GM04504 (cell line): ENCODE data around the gene SERPINA5.
"Not testable (repeated sequence)": the region's sequence is repeated elsewhere in the genome, so short reads cannot be mapped to it uniquely, and the experiment has no call there.

ENCODE experiments used
- DNase-seq: peaks from one replicate; pipeline ENCODE4 v3.0.0-alpha.2; 2012; ENCODE audit warnings: low read depth

The SERPINA5 gene

GRCh38 chr14:94575730-94576585, 5.3 kb upstream of the SERPINA5 start:
- no peak for DNase-seq

- DNase-seq: not testable (repeated sequence)
Observed at GRCh38 chr14:94577472-94577871, 3.8 kb upstream of the SERPINA5 start.

GRCh38 chr14:94578712-94579111, 2.5 kb upstream of the SERPINA5 start:
- DNase-seq: no peak

GRCh38 chr14:94582199-94582750, 1.0 kb downstream of the SERPINA5 start:
- DNase-seq: no peak

- no peak for DNase-seq
Observed at GRCh38 chr14:94582851-94583250, 1.6 kb downstream of the SERPINA5 start.

- no peak for DNase-seq
Observed at GRCh38 chr14:94583557-94583956, 2.3 kb downstream of the SERPINA5 start.

- DNase-seq: no peak
Observed at GRCh38 chr14:94584591-94585280, 3.5 kb downstream of the SERPINA5 start.

- no peak for DNase-seq
Observed at GRCh38 chr14:94586635-94587034, 5.4 kb downstream of the SERPINA5 start.

GRCh38 chr14:94588311-94588710, 7.1 kb downstream of the SERPINA5 start:
- DNase-seq: no peak

- DNase-seq: no peak
Observed at GRCh38 chr14:94591073-94591472, 9.8 kb downstream of the SERPINA5 start.

- no peak for DNase-seq
Observed at GRCh38 chr14:94591871-94592270, 10.6 kb downstream of the SERPINA5 start.

GRCh38 chr14:94592457-94592856, 11.2 kb downstream of the SERPINA5 start:
- no peak for DNase-seq

- DNase-seq: no peak
Observed at GRCh38 chr14:94593376-94593748, 12.1 kb downstream of the SERPINA5 start.

GRCh38 chr14:94593749-94594431, 12.7 kb downstream of the SERPINA5 start:
- no peak for DNase-seq

- DNase-seq: no peak
Observed at GRCh38 chr14:94594441-94594840, 13.2 kb downstream of the SERPINA5 start.

GRCh38 chr14:94595912-94596311, 14.7 kb downstream of the SERPINA5 start:
- no peak for DNase-seq

GRCh38 chr14:94596361-94596760, 15.1 kb downstream of the SERPINA5 start:
- DNase-seq: no peak

GRCh38 chr14:94597788-94598187, 16.6 kb downstream of the SERPINA5 start:
- no peak for DNase-seq

GRCh38 chr14:94598506-94598815, 17.2 kb downstream of the SERPINA5 start:
- no peak for DNase-seq

GRCh38 chr14:94598816-94599655, 17.8 kb downstream of the SERPINA5 start:
- DNase-seq: peak; percentile 87

- no peak for DNase-seq
Observed at GRCh38 chr14:94599656-94600004, 18.4 kb downstream of the SERPINA5 start.

GRCh38 chr14:94600148-94600545, 18.9 kb downstream of the SERPINA5 start:
- no peak for DNase-seq
